SU-DHL-6 (cell line): Measurements from ENCODE around the gene SLC2A4RG.

Experiments
- H2AFZ ChIP-seq: fragments of 200-600 bp; sonication (generic); 2 replicates; pipeline ENCODE4 v1.6.1; 2014; ENCODE audit warnings: low read depth, mild to moderate bottlenecking, moderate library complexity, mixed read lengths, antibody characterized with exemption, low read length; ENCODE audit not compliant: severe bottlenecking
- H3F3A ChIP-seq: fragments of 200-600 bp; shearing (Covaris generic); 2 replicates; pipeline ENCODE4 v1.6.0; 2016; ENCODE audit warnings: antibody characterized with exemption, mild to moderate bottlenecking; ENCODE audit not compliant: insufficient read depth
- H3K27ac ChIP-seq: fragments of 200-600 bp; sonication (generic); 2 replicates; pipeline ENCODE4 v1.5.1; 2016; ENCODE audit warnings: low read depth, mild to moderate bottlenecking, low read length, moderate library complexity, mixed read lengths
- H3K27me3 ChIP-seq: fragments of 200-600 bp; sonication (generic), shearing (Covaris generic); 2 replicates; pipeline ENCODE4 v1.6.0; 2014; ENCODE audit warnings: mild to moderate bottlenecking, low read length
- H3K36me3 ChIP-seq: fragments of 200-600 bp; sonication (generic); 2 replicates; pipeline ENCODE4 v1.6.1; 2014; ENCODE audit warnings: mild to moderate bottlenecking, low read length, mixed read lengths
- H3K4me2 ChIP-seq: fragments of 300-600, 200-600 bp; shearing (Covaris generic), sonication (generic); 2 replicates; pipeline ENCODE4 v1.6.0; 2014; ENCODE audit warnings: low read length, low read depth, mild to moderate bottlenecking; ENCODE audit not compliant: poor library complexity, severe bottlenecking
- H3K4me3 ChIP-seq: fragments of 200-600 bp; sonication (generic); 2 replicates; pipeline ENCODE4 v1.5.1; 2014; ENCODE audit warnings: antibody characterized with exemption, low read length, mild to moderate bottlenecking, mixed read lengths; ENCODE audit not compliant: insufficient read depth, poor library complexity, severe bottlenecking
- H3K79me2 ChIP-seq: fragments of 200-600 bp; sonication (generic); 2 replicates; pipeline ENCODE4 v1.6.1; 2014; ENCODE audit warnings: mild to moderate bottlenecking, low read length, moderate library complexity; ENCODE audit not compliant: insufficient read depth
- H3K9ac ChIP-seq: fragments of 200-600 bp; sonication (generic); 2 replicates; pipeline ENCODE4 v1.7.0; 2014; ENCODE audit warnings: mild to moderate bottlenecking, low read length
- H3K9me2 ChIP-seq: fragments of 200-600 bp; sonication (generic); replicated peaks from 2 replicates; pipeline ENCODE4 v1.6.1; 2014; ENCODE audit warnings: low read length; ENCODE audit not compliant: insufficient read depth
- H3K9me3 ChIP-seq: fragments of 200-600 bp; sonication (generic); 2 replicates; pipeline ENCODE4 v1.6.1; 2014; ENCODE audit warnings: low read length, mixed read lengths; ENCODE audit not compliant: insufficient read depth
- H4K20me1 ChIP-seq: fragments of 200-600 bp; sonication (generic); 2 replicates; pipeline ENCODE4 v1.6.1; 2014; ENCODE audit warnings: low read depth, mild to moderate bottlenecking, antibody characterized with exemption, low read length, moderate library complexity, mixed read lengths
- EZH2phosphoT487 ChIP-seq: fragments of 200-600 bp; sonication (generic), shearing (Covaris generic); conservative IDR thresholded peaks from 2 replicates; pipeline ENCODE4 v1.6.1; 2018; ENCODE audit warnings: mild to moderate bottlenecking, antibody characterized with exemption, low read length, moderate library complexity, mixed read lengths
- TF ChIP-seq, protein P1 (sequence below): fragments of 200-600 bp; sonication (generic); IDR thresholded peaks from one replicate; pipeline ENCODE4 v1.5.1; 2017; ENCODE audit warnings: antibody characterized with exemption, mild to moderate bottlenecking, low read length, moderate library complexity; ENCODE audit not compliant: insufficient read depth, poor library complexity, severe bottlenecking

The SLC2A4RG gene

DNA sequence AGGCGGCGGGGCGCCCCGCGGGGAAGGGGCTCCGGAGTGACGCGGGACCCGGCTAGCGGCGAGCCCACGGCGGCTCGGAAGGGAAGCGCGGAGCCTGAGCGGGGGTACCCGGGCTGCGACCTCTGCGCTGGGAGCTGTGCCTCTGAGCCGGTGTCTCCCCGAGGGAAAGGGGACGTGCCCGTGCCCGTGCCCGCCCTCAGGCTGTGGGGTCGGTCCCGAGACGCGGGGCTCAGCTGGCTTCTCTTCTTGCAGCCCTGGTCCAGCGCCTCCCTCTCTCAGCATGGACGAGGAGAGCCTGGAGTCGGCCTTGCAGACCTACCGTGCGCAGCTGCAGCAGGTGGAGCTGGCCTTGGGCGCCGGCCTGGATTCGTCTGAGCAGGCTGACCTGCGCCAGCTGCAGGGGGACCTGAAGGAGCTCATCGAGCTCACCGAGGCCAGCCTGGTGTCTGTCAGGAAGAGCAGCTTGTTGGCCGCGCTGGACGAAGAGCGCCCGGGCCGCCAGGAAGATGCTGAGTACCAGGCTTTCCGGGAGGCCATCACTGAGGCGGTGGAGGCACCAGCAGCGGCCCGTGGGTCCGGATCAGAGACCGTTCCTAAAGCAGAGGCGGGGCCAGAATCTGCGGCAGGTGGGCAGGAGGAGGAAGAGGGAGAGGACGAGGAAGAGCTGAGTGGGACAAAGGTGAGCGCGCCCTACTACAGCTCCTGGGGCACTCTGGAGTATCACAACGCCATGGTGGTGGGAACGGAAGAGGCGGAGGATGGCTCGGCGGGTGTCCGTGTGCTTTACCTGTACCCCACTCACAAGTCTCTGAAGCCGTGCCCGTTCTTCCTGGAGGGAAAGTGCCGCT, 31.1 kb upstream of the SLC2A4RG start:
- Histone ChIP-seq H3K79me2 (peaks cover 60% of the 10 kb centered on the region), H2AFZ (no peak overlapping the region), H4K20me1 (0 out of 2 replicates have a peak, but pooled peaks cover 4% of the 10 kb centered on the region), H3K36me3 (peaks cover 15% of the 10 kb centered on the region), H3K27ac (peak overlapping the region; percentile 38), H3K9me2 (no peaks in the 10 kb centered on the region), H3K27me3 (no peaks in the 10 kb centered on the region), H3K4me3 (peak overlapping the region; percentile 79), H3F3A (0 out of 2 replicates have a peak, but pooled peaks cover 4% of the 10 kb centered on the region), H3K9me3 (no peaks in the 10 kb centered on the region), H3K4me2 (peak overlapping the region; percentile 68), H3K9ac (peak overlapping the region; percentile 89)
- TF ChIP-seq, protein P1, sequence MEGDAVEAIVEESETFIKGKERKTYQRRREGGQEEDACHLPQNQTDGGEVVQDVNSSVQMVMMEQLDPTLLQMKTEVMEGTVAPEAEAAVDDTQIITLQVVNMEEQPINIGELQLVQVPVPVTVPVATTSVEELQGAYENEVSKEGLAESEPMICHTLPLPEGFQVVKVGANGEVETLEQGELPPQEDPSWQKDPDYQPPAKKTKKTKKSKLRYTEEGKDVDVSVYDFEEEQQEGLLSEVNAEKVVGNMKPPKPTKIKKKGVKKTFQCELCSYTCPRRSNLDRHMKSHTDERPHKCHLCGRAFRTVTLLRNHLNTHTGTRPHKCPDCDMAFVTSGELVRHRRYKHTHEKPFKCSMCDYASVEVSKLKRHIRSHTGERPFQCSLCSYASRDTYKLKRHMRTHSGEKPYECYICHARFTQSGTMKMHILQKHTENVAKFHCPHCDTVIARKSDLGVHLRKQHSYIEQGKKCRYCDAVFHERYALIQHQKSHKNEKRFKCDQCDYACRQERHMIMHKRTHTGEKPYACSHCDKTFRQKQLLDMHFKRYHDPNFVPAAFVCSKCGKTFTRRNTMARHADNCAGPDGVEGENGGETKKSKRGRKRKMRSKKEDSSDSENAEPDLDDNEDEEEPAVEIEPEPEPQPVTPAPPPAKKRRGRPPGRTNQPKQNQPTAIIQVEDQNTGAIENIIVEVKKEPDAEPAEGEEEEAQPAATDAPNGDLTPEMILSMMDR: no peak
- no peak for TF ChIP-seq EZH2phosphoT487

DNA sequence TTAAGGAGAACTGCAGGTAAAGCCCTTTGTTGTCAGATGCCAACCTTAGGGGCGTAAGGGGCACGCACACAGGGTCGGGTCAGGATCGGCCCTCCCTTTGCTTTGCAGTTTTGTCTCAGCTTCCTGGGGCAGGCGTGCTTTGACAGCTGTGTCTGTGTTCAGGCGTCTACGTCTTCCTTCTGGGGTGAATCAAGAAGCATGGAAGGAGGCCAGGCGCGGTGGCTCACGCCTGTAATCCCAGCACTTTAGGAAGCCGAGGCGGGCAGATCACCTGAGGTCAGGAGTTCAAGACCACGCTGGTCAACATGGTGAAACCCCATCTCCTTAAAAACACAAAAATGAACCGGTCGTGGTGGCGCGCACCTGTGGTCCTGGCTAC, 30.4 kb upstream of the SLC2A4RG start:
- Histone ChIP-seq H4K20me1 (0 out of 2 replicates have a peak, but pooled peaks cover 4% of the 10 kb centered on the region), H3K9me3 (no peaks in the 10 kb centered on the region), H3K9ac (no peak overlapping the region), H3K4me2 (peak overlapping the region; percentile 68), H3K79me2 (peaks cover 65% of the 10 kb centered on the region), H3K9me2 (no peaks in the 10 kb centered on the region), H3K36me3 (peaks cover 15% of the 10 kb centered on the region), H3F3A (0 out of 2 replicates have a peak, but pooled peaks cover 4% of the 10 kb centered on the region), H3K27ac (no peak overlapping the region), H2AFZ (no peak overlapping the region), H3K4me3 (no peak overlapping the region), H3K27me3 (no peaks in the 10 kb centered on the region)
- TF ChIP-seq, protein P1: no peak
- TF ChIP-seq EZH2phosphoT487: no peak

DNA sequence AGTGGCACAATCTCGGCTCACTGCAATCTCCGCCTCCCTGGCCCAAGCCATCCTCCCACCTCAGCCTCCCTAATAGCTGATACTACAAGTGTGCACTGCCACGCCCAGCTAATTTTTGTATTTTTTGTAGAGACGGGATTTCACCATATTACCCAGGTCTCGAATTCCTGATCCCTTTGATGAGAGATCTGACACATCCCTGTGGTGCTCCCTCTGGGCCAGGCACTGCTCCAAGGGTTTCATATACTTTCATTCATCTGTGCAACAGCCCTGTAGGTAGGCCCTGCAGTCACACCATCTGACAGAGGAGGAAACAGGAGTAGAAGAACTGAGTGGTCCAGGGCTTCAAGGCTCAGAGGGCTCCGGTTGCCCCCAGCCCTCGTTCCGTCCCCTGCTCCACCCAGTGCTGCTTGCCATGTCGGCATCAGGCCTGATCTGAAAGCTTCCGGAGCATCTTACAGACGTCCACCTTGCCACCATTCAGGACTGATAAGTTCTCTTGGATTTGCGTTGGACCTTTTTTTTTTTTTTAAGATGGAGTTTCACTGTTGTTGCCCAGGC, 28.4 kb upstream of the SLC2A4RG start:
- Histone ChIP-seq H3K9ac (no peak overlapping the region), H3K4me2 (no peak overlapping the region), H4K20me1 (0 out of 2 replicates have a peak, but pooled peaks cover 4% of the 10 kb centered on the region), H2AFZ (no peak overlapping the region), H3K27me3 (no peaks in the 10 kb centered on the region), H3K79me2 (peaks cover 81% of the 10 kb centered on the region), H3K36me3 (peaks cover 22% of the 10 kb centered on the region), H3K9me3 (no peaks in the 10 kb centered on the region), H3K4me3 (no peak overlapping the region), H3K9me2 (no peaks in the 10 kb centered on the region), H3F3A (0 out of 2 replicates have a peak, but pooled peaks cover 4% of the 10 kb centered on the region), H3K27ac (no peak overlapping the region)
- TF ChIP-seq, protein P1: no peak
- no peak for TF ChIP-seq EZH2phosphoT487
